A549 (cell line): Measurements from ENCODE around the gene IMP4. TPM values are rescaled to one million over a fixed set of nuclear protein-coding genes. Genes with fewer than 3 reads are reported as not detected.

Experiments
- ATAC-seq, 2 experiments: fragments of 200-7000 bp in 1 of 2; fragments of >200 bp in 1 of 2; cut with Nextera tagmentation in 1 of 2; cut with Tn5 transposase in 1 of 2; 3 replicates each; pipeline versions ENCODE4 v1.8.0 to v1.9.1; 2018 to 2020; ENCODE audit warnings: mild to moderate bottlenecking in 1 of 2, moderate library complexity in 1 of 2
- CTCF ChIA-PET: fragments of 300-600 bp; sonication (Branson Sonifier 250); formaldehyde crosslinking; extraction: SDS; loops from one replicate; lab custom pipeline; 2021; ENCODE audit warnings: antibody characterized with exemption, inconsistent platforms; lab: Yijun Ruan, JAX
- POLR2A ChIA-PET: fragments of 350-600 bp; formaldehyde crosslinking; extraction: SDS; loops from one replicate; lab custom pipeline; 2021; ENCODE audit warnings: antibody characterized with exemption, inconsistent platforms; lab: Yijun Ruan, JAX
- DNase-seq, 2 experiments: peaks; one replicate each; pipeline versions ENCODE4 v3.0.0 to v3.0.0-alpha.2; 2011 to 2016; ENCODE audit warnings: low read depth in 1 of 2, low spot score in 1 of 2
- FAIRE-seq: peaks from 2 replicates; lab custom pipeline; 2011; peaks lifted over from hg19 to GRCh38; lab: Jason Lieb, UNC
- H3K27ac ChIP-seq, 2 experiments: fragments of >200 bp; sonication (Bioruptor Twin); formaldehyde crosslinking; 3 replicates each; pipeline ENCODE4 v1.5.1; 2016 to 2017
- H3K4me1 ChIP-seq: fragments of >200 bp; sonication (Bioruptor Twin); formaldehyde crosslinking; 3 replicates; pipeline ENCODE4 v1.6.1; 2016
- H3K4me2 ChIP-seq: fragments of >200 bp; sonication (Bioruptor Twin); formaldehyde crosslinking; 3 replicates; pipeline ENCODE4 v1.6.1; 2016
- H3K4me3 ChIP-seq: fragments of >200 bp; sonication (Bioruptor Twin); formaldehyde crosslinking; 3 replicates; pipeline ENCODE4 v1.5.1; 2016
- H3K9me3 ChIP-seq: fragments of >200 bp; sonication (Bioruptor Twin); formaldehyde crosslinking; 3 replicates; pipeline ENCODE4 v1.6.1; 2016
- CBX2 ChIP-seq: fragments of 200-600 bp; sonication (generic); IDR thresholded peaks from 2 replicates; pipeline ENCODE4 v1.6.1; 2016; ENCODE audit warnings: low read depth, mild to moderate bottlenecking, borderline replicate concordance
- CEBPB ChIP-seq, 2 experiments: fragments of >200 bp in 1 of 2; sonication (Bioruptor Twin) in 1 of 2; formaldehyde crosslinking in 1 of 2; IDR thresholded peaks; 2 replicates each; pipeline ENCODE4 v1.6.1; 2012 to 2016
- CHD4 ChIP-seq: fragments of 200-600 bp; sonication (generic); IDR thresholded peaks from 2 replicates; pipeline ENCODE4 v1.6.1; 2016; ENCODE audit warnings: antibody characterized with exemption, mild to moderate bottlenecking, borderline replicate concordance
- EP300 ChIP-seq, 2 experiments: fragments of >200 bp; sonication (Bioruptor Twin); formaldehyde crosslinking; IDR thresholded peaks; 2 replicates in 1 of 2; 3 replicates in 1 of 2; pipeline ENCODE4 v1.6.1; 2016 to 2017
- FOSB ChIP-seq: fragments of 250-450 bp; sonication (Bioruptor Pico); IDR thresholded peaks from 2 replicates; pipeline ENCODE4 v1.5.0; 2020; ENCODE audit warnings: mild to moderate bottlenecking, moderate library complexity
- KDM5A ChIP-seq: fragments of 200-600 bp; sonication (generic); IDR thresholded peaks from 2 replicates; pipeline ENCODE4 v1.6.1; 2016; ENCODE audit warnings: antibody characterized with exemption, mild to moderate bottlenecking
- MAFK ChIP-seq: fragments of 450-650 bp; IDR thresholded peaks from 2 replicates; pipeline ENCODE4 v1.6.1; 2014; ENCODE audit not compliant: partially characterized antibody
- MAX ChIP-seq: IDR thresholded peaks from 2 replicates; pipeline ENCODE4 v1.6.1; 2012
- MAZ ChIP-seq: fragments of 150-350 bp; IDR thresholded peaks from 2 replicates; pipeline ENCODE4 v1.6.1; 2014; ENCODE audit warnings: antibody characterized with exemption, low read depth, low read length, borderline replicate concordance
- MYC ChIP-seq: IDR thresholded peaks from 2 replicates; pipeline ENCODE4 v1.6.1; 2012; ENCODE audit warnings: mild to moderate bottlenecking, inconsistent platforms, low read length, improper control_type of control experiment, borderline replicate concordance
- PBX3 ChIP-seq: IDR thresholded peaks from 2 replicates; pipeline ENCODE4 v1.6.1; 2012
- PHF8 ChIP-seq: fragments of 200-600 bp; sonication (generic); IDR thresholded peaks from 2 replicates; pipeline ENCODE4 v1.6.1; 2016; ENCODE audit warnings: low read depth, mild to moderate bottlenecking, antibody characterized with exemption, moderate library complexity, borderline replicate concordance
- POLR2AphosphoS2 ChIP-seq: conservative IDR thresholded peaks from 2 replicates; pipeline ENCODE4 v1.6.1; 2012; ENCODE audit warnings: low read length, improper control_type of control experiment, inconsistent platforms
- RARB ChIP-seq: fragments of 250-450 bp; sonication (Bioruptor Pico); IDR thresholded peaks from 2 replicates; pipeline ENCODE4 v1.8.0; 2021; ENCODE audit warnings: mild to moderate bottlenecking, moderate library complexity
- REST ChIP-seq: fragments of 200-600 bp; sonication (generic); IDR thresholded peaks from 2 replicates; pipeline ENCODE4 v1.6.1; 2016; ENCODE audit warnings: antibody characterized with exemption, mild to moderate bottlenecking, moderate library complexity
- RFX5 ChIP-seq: fragments of 450-650 bp; IDR thresholded peaks from 2 replicates; pipeline ENCODE4 v1.7.1; 2014; ENCODE audit warnings: antibody characterized with exemption, mild to moderate bottlenecking, moderate library complexity
- TFCP2L1 ChIP-seq: fragments of 250-450 bp; sonication (Bioruptor Pico); IDR thresholded peaks from 2 replicates; pipeline ENCODE4 v1.5.0; 2021; ENCODE audit warnings: mild to moderate bottlenecking
- TP53 ChIP-seq: fragments of 250-450 bp; sonication (Bioruptor Pico); IDR thresholded peaks from 2 replicates; pipeline ENCODE4 v1.5.0; 2021; ENCODE audit warnings: mild to moderate bottlenecking, moderate library complexity
- USF2 ChIP-seq: fragments of 450-650 bp; IDR thresholded peaks from 2 replicates; pipeline ENCODE4 v1.6.1; 2014; ENCODE audit warnings: antibody characterized with exemption
- WGBS: methylation state at CpG from one replicate; pipeline ENCODE4 v1.1.6; 2017; ENCODE audit errors: missing lambda C conversion rate; 5-methylcytosine and 5-hydroxymethylcytosine counted together
- polyA plus RNA-seq, 4 experiments: library from polyadenylated mRNA; depleted of rRNA in 3 of 4; stranded (reverse); fragments of >200 nt; fragmentation: RNase III in 1 of 4; extraction: RNeasy Plus Mini Kit Qiagen cat#74134 plus additional on column Dnase treatment in 1 of 4; gene quantifications; 2 replicates in 3 of 4; 3 replicates in 1 of 4; pipeline ENCODE4 v1.2.3, GENCODE V29; 2011 to 2017

The IMP4 gene
- polyA plus RNA-seq, 2 of the 4 experiments (the other 2 are of a cell fraction): 113 to 149 TPM

- DNase-seq (no peak), ATAC-seq (no peak), FAIRE-seq (no peak)
- ChIA-PET POLR2A (no interaction called here), CTCF (no interaction called here)
- no peak overlapping the region for H3K4me2 ChIP-seq
- TF ChIP-seq MAX (no peak), TFCP2L1 (CRISPR knock-in tag) (no peak), USF2 (no peak), FOSB (CRISPR knock-in tag) (no peak), CEBPB (IDR thresholded peaks at IDR 0.05) (no peak), REST (no peak), KDM5A (no peak), EP300 (IDR thresholded peaks at IDR 0.05) (no peak), TP53 (CRISPR knock-in tag) (no peak), PHF8 (no peak), POLR2AphosphoS2 (no peak), MYC (no peak), CHD4 (no peak)
- H3K9me3 ChIP-seq: no peaks in the 10 kb centered on the region
- no peak overlapping the region for H3K27ac ChIP-seq
- whole genome bisulfite sequencing: 83% methylated on average over 11 of the region's 11 CpGs
- no peak overlapping the region for H3K4me3 ChIP-seq
- H3K4me1 ChIP-seq: no peaks in the 10 kb centered on the region
Observed at GRCh38 chr2:130380096-130380934, 37.6 kb downstream of the IMP4 start.

- CTCF ChIA-PET: interaction anchor here (4.8 kb wide), 1 partner anchor 8 kb away, joined by 25 read pairs; no protein-coding TSS in a partner anchor
Observed at GRCh38 chr2:130381145-130381544, 38.4 kb downstream of the IMP4 start.

GRCh38 chr2:130381619-130382018 is 38.9 kb downstream of the IMP4 start:
- CTCF ChIA-PET: interaction anchor here (4.8 kb wide), 1 partner anchor 8 kb away, joined by 25 read pairs; no protein-coding TSS in a partner anchor
- TF ChIP-seq PBX3: no peak
- no peak for TF ChIP-seq MYC
- TF ChIP-seq CBX2: no peak
- no peak for TF ChIP-seq MAFK
- Histone ChIP-seq H3K4me1 (no peaks in the 10 kb centered on the region), H3K4me2 (no peak overlapping the region), H3K27ac (no peak overlapping the region), H3K4me3 (no peak overlapping the region), H3K9me3 (no peaks in the 10 kb centered on the region)
- ATAC-seq (no peak), FAIRE-seq (no peak), DNase-seq (no peak)
- WGBS: 82% methylated on average over 4 of the region's 4 CpGs
- POLR2A ChIA-PET: no interaction called here

More at GRCh38 chr2:130381145-130381544, 38.4 kb downstream of the IMP4 start:
- ATAC-seq (no peak), FAIRE-seq (no peak), DNase-seq (no peak)
- no peak overlapping the region for H3K4me2 ChIP-seq
- H3K4me3 ChIP-seq: no peak overlapping the region
- no peak overlapping the region for H3K27ac ChIP-seq
- 54% methylated on average over 4 of the region's 4 CpGs for WGBS
- no peaks in the 10 kb centered on the region for H3K9me3 ChIP-seq
- no peak for TF ChIP-seq RARB (CRISPR knock-in tag)
- no peak for TF ChIP-seq MAZ
- TF ChIP-seq RFX5: no peak
- H3K4me1 ChIP-seq: no peaks in the 10 kb centered on the region
- POLR2A ChIA-PET: no interaction called here
